CD14-positive monocyte (primary cell): ENCODE data around the gene TUT1. TPM values are rescaled to one million over a fixed set of nuclear protein-coding genes. Genes with fewer than 3 reads are reported as not detected.
A peak's percentile ranks its signal among the peaks of the same experiment; 100 is the strongest.

Experiments
- DNase-seq, 3 donors: peaks; one replicate each; pipeline ENCODE4 v3.0.0-alpha.2; 2011 to 2022
- H2AFZ ChIP-seq: 2 replicates; pipeline ENCODE4 v1.6.0; 2012; ENCODE audit warnings: mild to moderate bottlenecking, low read depth, low read length, inconsistent platforms; ENCODE audit not compliant: insufficient read depth, poor library complexity, severe bottlenecking
- H3K27ac ChIP-seq, 2 donors: 1 replicate in 1 of 2; 2 replicates in 1 of 2; pipeline ENCODE4 v1.5.1; 2012 to 2013; ENCODE audit warnings: low read length in 2 of 2, control low read depth in 1 of 2, inconsistent platforms in 1 of 2, low read depth in 1 of 2, mild to moderate bottlenecking in 1 of 2
- H3K27me3 ChIP-seq, 2 donors: one replicate each; pipeline versions ENCODE4 v1.6.0 to v1.6.1; 2011 to 2013; ENCODE audit warnings: low read length in 2 of 2; ENCODE audit not compliant: control insufficient read depth in 2 of 2, insufficient read depth in 2 of 2
- H3K36me3 ChIP-seq, 2 donors: replicated peaks in 1 of 2; 1 replicate in 1 of 2; 2 replicates in 1 of 2; pipeline versions ENCODE4 v1.5.1 to v1.6.1; 2012 to 2013; ENCODE audit warnings: low read length in 2 of 2, control low read depth in 1 of 2, inconsistent platforms in 1 of 2, mild to moderate bottlenecking in 1 of 2; ENCODE audit not compliant: insufficient read depth in 2 of 2, control insufficient read depth in 1 of 2
- H3K4me1 ChIP-seq, 2 donors: 1 replicate in 1 of 2; 2 replicates in 1 of 2; pipeline versions ENCODE4 v1.5.1 to v1.6.1; 2012 to 2013; ENCODE audit warnings: low read length in 2 of 2, control low read depth in 1 of 2, inconsistent platforms in 1 of 2, mild to moderate bottlenecking in 1 of 2, moderate library complexity in 1 of 2; ENCODE audit not compliant: insufficient read depth in 2 of 2, control insufficient read depth in 1 of 2
- H3K4me2 ChIP-seq: replicated peaks from 2 replicates; pipeline ENCODE3; 2012; ENCODE audit warnings: low read length, moderate library complexity, mild to moderate bottlenecking; ENCODE audit not compliant: poor library complexity, severe bottlenecking; ENCODE audit errors: extremely low read depth
- H3K4me3 ChIP-seq, 3 experiments: fragments of 200-600 bp in 1 of 3; sonication (generic) in 1 of 3; replicated peaks in 1 of 3; 1 replicate in 2 of 3; 2 replicates in 1 of 3; pipeline ENCODE4 v1.5.1; 2011 to 2013; ENCODE audit warnings: low read length in 3 of 3, mild to moderate bottlenecking in 3 of 3, control low read depth in 2 of 3, low read depth in 2 of 3, inconsistent platforms in 1 of 3, moderate library complexity in 1 of 3
- H3K79me2 ChIP-seq: 2 replicates; pipeline ENCODE4 v1.6.0; 2012; ENCODE audit warnings: mild to moderate bottlenecking, control low read depth, inconsistent platforms, low read length, moderate library complexity; ENCODE audit not compliant: insufficient read depth
- H3K9ac ChIP-seq: 2 replicates; pipeline ENCODE4 v1.6.0; 2017; ENCODE audit warnings: low read length, mild to moderate bottlenecking; ENCODE audit not compliant: insufficient read depth, poor library complexity, severe bottlenecking
- H3K9me3 ChIP-seq, 2 donors: replicated peaks in 1 of 2; 1 replicate in 1 of 2; 2 replicates in 1 of 2; pipeline versions ENCODE4 v1.5.1 to v1.6.1; 2012 to 2013; ENCODE audit warnings: low read length in 2 of 2, control low read depth in 1 of 2; ENCODE audit not compliant: control insufficient read depth in 1 of 2, insufficient read depth in 1 of 2
- H4K20me1 ChIP-seq: 2 replicates; pipeline ENCODE4 v1.6.0; 2012; ENCODE audit warnings: mild to moderate bottlenecking, low read length, control low read depth, moderate library complexity; ENCODE audit not compliant: insufficient read depth
- H3K27ac Mint-ChIP-seq, 7 donors: one replicate each; pipeline ENCODE4 v1.8.0; 2020; ENCODE audit warnings: mild to moderate bottlenecking in 7 of 7, mixed read lengths in 7 of 7, moderate library complexity in 6 of 7, inconsistent platforms in 2 of 7
- H3K27me3 Mint-ChIP-seq, 3 donors: one replicate each; pipeline ENCODE4 v1.8.0; 2021 to 2022; ENCODE audit warnings: low read depth in 3 of 3, mild to moderate bottlenecking in 3 of 3, mixed read lengths in 3 of 3, moderate library complexity in 3 of 3, inconsistent platforms in 1 of 3
- H3K36me3 Mint-ChIP-seq, 2 donors: one replicate each; pipeline ENCODE4 v1.8.0; 2020; ENCODE audit warnings: mixed read lengths in 2 of 2, inconsistent platforms in 1 of 2, mild to moderate bottlenecking in 1 of 2
- H3K4me1 Mint-ChIP-seq: one replicate; pipeline ENCODE4 v1.8.0; 2020; ENCODE audit warnings: mild to moderate bottlenecking, mixed read lengths
- H3K4me3 Mint-ChIP-seq, 2 donors: one replicate each; pipeline ENCODE4 v1.8.0; 2020; ENCODE audit warnings: mild to moderate bottlenecking in 2 of 2, mixed read lengths in 2 of 2, moderate library complexity in 1 of 2
- H3K9me3 Mint-ChIP-seq, 7 donors: one replicate each; pipeline ENCODE4 v1.8.0; 2020 to 2022; ENCODE audit warnings: mixed read lengths in 7 of 7, mild to moderate bottlenecking in 6 of 7, moderate library complexity in 6 of 7, inconsistent platforms in 2 of 7
- WGBS: methylation state at CpG from one replicate; pipeline ENCODE4 v1.1.5; 2013; ENCODE audit warnings: missing lambda C conversion rate; ENCODE audit not compliant: insufficient coverage; 5-methylcytosine and 5-hydroxymethylcytosine counted together
- intact Hi-C, 2 donors: fragments of 100-400 bp; cut with micrococcal nuclease; formaldehyde crosslinking; loops; one replicate each; pipeline versions ENCODE4 v1.15.0 to v1.15.1; 2023
- polyA plus RNA-seq, 3 donors: library from polyadenylated mRNA; depleted of rRNA in 1 of 3; unstranded in 2 of 3; stranded (reverse) in 1 of 3; fragments of 300-500 nt in 2 of 3; fragments of >200 nt in 1 of 3; fragmentation: Illumina TruSeq in 2 of 3; gene quantifications; 1 replicate in 2 of 3; 2 replicates in 1 of 3; pipeline ENCODE4 v1.2.3, GENCODE V29; 2012 to 2021
- TF ChIP-seq, protein P1 (sequence below): fragments of 200-600 bp; IDR thresholded peaks from one replicate; pipeline ENCODE4 v1.8.0; 2022; ENCODE audit warnings: antibody characterized with exemption, mild to moderate bottlenecking

Gene TUT1
- polyA plus RNA-seq, 3 donors: 1.8 to 16.3 (median 2.1) TPM

- Histone ChIP-seq H3K27ac (no peak overlapping the region), H3K79me2 (peaks cover 89% of the 10 kb centered on the region), H3K4me3 (no peak overlapping the region), H3K4me2 (no peak overlapping the region), H3K9ac (no peak overlapping the region), H3K27me3 (no peaks in the 10 kb centered on the region), H3K36me3 (peaks cover 65 to 72% of the 10 kb centered on the region in 2 donors), H2AFZ (no peak overlapping the region), H3K4me1 (peaks cover 12 to 29% of the 10 kb centered on the region in 2 donors), H3K9me3 (no peaks in the 10 kb centered on the region), H4K20me1 (peaks cover 70% of the 10 kb centered on the region)
- TF ChIP-seq, protein P1, sequence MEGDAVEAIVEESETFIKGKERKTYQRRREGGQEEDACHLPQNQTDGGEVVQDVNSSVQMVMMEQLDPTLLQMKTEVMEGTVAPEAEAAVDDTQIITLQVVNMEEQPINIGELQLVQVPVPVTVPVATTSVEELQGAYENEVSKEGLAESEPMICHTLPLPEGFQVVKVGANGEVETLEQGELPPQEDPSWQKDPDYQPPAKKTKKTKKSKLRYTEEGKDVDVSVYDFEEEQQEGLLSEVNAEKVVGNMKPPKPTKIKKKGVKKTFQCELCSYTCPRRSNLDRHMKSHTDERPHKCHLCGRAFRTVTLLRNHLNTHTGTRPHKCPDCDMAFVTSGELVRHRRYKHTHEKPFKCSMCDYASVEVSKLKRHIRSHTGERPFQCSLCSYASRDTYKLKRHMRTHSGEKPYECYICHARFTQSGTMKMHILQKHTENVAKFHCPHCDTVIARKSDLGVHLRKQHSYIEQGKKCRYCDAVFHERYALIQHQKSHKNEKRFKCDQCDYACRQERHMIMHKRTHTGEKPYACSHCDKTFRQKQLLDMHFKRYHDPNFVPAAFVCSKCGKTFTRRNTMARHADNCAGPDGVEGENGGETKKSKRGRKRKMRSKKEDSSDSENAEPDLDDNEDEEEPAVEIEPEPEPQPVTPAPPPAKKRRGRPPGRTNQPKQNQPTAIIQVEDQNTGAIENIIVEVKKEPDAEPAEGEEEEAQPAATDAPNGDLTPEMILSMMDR: no peak
- peaks cover 0 to 2% (median 0%) of the 10 kb centered on the region in 7 donors for H3K9me3 Mint-ChIP-seq
- no peak overlapping the region for H3K27ac Mint-ChIP-seq
- intact Hi-C loops: loop anchor here in 1 of 2 donors (5.0 kb wide), 1 partner anchor 37 kb away; no protein-coding TSS in a partner anchor
- H3K36me3 Mint-ChIP-seq: peaks cover 63 to 77% of the 10 kb centered on the region in 2 donors
- peaks cover 39% of the 10 kb centered on the region for H3K4me1 Mint-ChIP-seq
- H3K27me3 Mint-ChIP-seq: peaks cover 0 to 2% (median 0%) of the 10 kb centered on the region in 3 donors
- no peak overlapping the region for H3K4me3 Mint-ChIP-seq
- WGBS: no CpG with 5 or more reads among the region's 1 CpG
- DNase-seq: no peak
Observed at GRCh38 chr11:62569611-62570010, 21.7 kb downstream of the TUT1 start.

- H3K9ac ChIP-seq: no peak overlapping the region
- no peaks in the 10 kb centered on the region for H3K27me3 ChIP-seq
- Mint-ChIP-seq H3K4me3 (peak overlapping the region in 1 of 2 donors; percentile 39), H3K27me3 (peaks cover 0 to 2% (median 0%) of the 10 kb centered on the region in 3 donors), H3K27ac (peak overlapping the region in 5 of 7 donors; percentile 15 to 81 (median 56)), H3K4me1 (peaks cover 24% of the 10 kb centered on the region), H3K9me3 (no peaks in the 10 kb centered on the region), H3K36me3 (peaks cover 72 to 96% of the 10 kb centered on the region in 2 donors)
- peaks cover 93% of the 10 kb centered on the region for H3K79me2 ChIP-seq
- H3K4me2 ChIP-seq: no peak overlapping the region
- H3K4me3 ChIP-seq: no peak overlapping the region
- peaks cover 0 to 15% of the 10 kb centered on the region in 2 donors for H3K4me1 ChIP-seq
- no peak for DNase-seq
- H3K9me3 ChIP-seq: no peaks in the 10 kb centered on the region
- H4K20me1 ChIP-seq: peaks cover 68% of the 10 kb centered on the region
- peak overlapping the region in 1 of 2 donors; percentile 59 for H3K27ac ChIP-seq
- TF ChIP-seq, protein P1: no peak
- 83% methylated on average over 2 of the region's 8 CpGs for WGBS
- H2AFZ ChIP-seq: no peak overlapping the region
- intact Hi-C loops: loop anchor here in 1 of 2 donors (5.0 kb wide), 1 partner anchor 35 kb away; no protein-coding TSS in a partner anchor
- peaks cover 80 to 88% of the 10 kb centered on the region in 2 donors for H3K36me3 ChIP-seq
Observed at GRCh38 chr11:62567018-62567633, 24.2 kb downstream of the TUT1 start.
